H9 (cell line): ENCODE measurements around the gene ZBTB44. TPM values are rescaled to one million over a fixed set of nuclear protein-coding genes. Genes with fewer than 3 reads are reported as not detected.
"Not testable (repeated sequence)": the region's sequence is repeated elsewhere in the genome, so short reads cannot be mapped to it uniquely, and the experiment has no call there.

ENCODE experiments used
- DNase-seq: peaks from one replicate; pipeline ENCODE4 v3.0.0-alpha.2; 2017
- H2AFZ ChIP-seq: one replicate; pipeline ENCODE4 v1.6.1; 2013; ENCODE audit warnings: mild to moderate bottlenecking, low read length, control low read depth, moderate library complexity
- H2AK5ac ChIP-seq: 2 replicates; pipeline ENCODE4 v1.6.1; 2013; ENCODE audit warnings: low read length, control low read depth, mixed read lengths; ENCODE audit not compliant: insufficient read length
- H2BK120ac ChIP-seq: one replicate; pipeline ENCODE4 v1.6.1; 2013; ENCODE audit warnings: low read depth, mild to moderate bottlenecking, low read length, control low read depth, inconsistent platforms; ENCODE audit not compliant: poor library complexity, severe bottlenecking
- H2BK12ac ChIP-seq: 2 replicates; pipeline ENCODE4 v1.6.1; 2013; ENCODE audit warnings: low read length, control low read depth, mixed read lengths, low read depth; ENCODE audit not compliant: insufficient read length
- H2BK15ac ChIP-seq: 2 replicates; pipeline ENCODE4 v1.6.1; 2013; ENCODE audit warnings: low read depth, low read length, control low read depth
- H2BK20ac ChIP-seq: one replicate; pipeline ENCODE4 v1.6.1; 2013; ENCODE audit warnings: low read depth, mild to moderate bottlenecking, low read length, control low read depth, inconsistent platforms; ENCODE audit not compliant: poor library complexity, severe bottlenecking
- H2BK5ac ChIP-seq: 2 replicates; pipeline ENCODE4 v1.6.1; 2013; ENCODE audit warnings: low read length, control low read depth, mixed read lengths; ENCODE audit not compliant: insufficient read length
- H3K14ac ChIP-seq: 2 replicates; pipeline ENCODE4 v1.6.1; 2013; ENCODE audit warnings: low read length, control low read depth; ENCODE audit not compliant: insufficient read depth
- H3K18ac ChIP-seq: 2 replicates; pipeline ENCODE4 v1.6.1; 2013; ENCODE audit warnings: low read depth, mild to moderate bottlenecking, mixed read lengths, low read length, control low read depth; ENCODE audit not compliant: insufficient read length
- H3K23ac ChIP-seq: 2 replicates; pipeline ENCODE4 v1.6.1; 2013; ENCODE audit warnings: low read length, control low read depth, mixed read lengths, low read depth; ENCODE audit not compliant: insufficient read length
- H3K23me2 ChIP-seq: 2 replicates; pipeline ENCODE4 v1.6.1; 2013; ENCODE audit warnings: low read depth, mild to moderate bottlenecking, mixed read lengths, low read length, control low read depth; ENCODE audit not compliant: insufficient read length, poor library complexity, severe bottlenecking
- H3K27ac ChIP-seq: 2 replicates; pipeline ENCODE4 v1.5.1; 2013; ENCODE audit warnings: low read length, control low read depth, mixed read lengths, low read depth; ENCODE audit not compliant: insufficient read length
- H3K27me3 ChIP-seq: 2 replicates; pipeline ENCODE4 v1.6.1; 2013; ENCODE audit warnings: low read length, control low read depth, inconsistent platforms; ENCODE audit not compliant: insufficient read depth
- H3K4ac ChIP-seq: 2 replicates; pipeline ENCODE4 v1.6.1; 2013; ENCODE audit warnings: low read depth, mild to moderate bottlenecking, control low read depth, inconsistent platforms, low read length, moderate library complexity
- H3K4me1 ChIP-seq: 2 replicates; pipeline ENCODE4 v1.6.1; 2013; ENCODE audit warnings: low read length, control low read depth, inconsistent platforms; ENCODE audit not compliant: insufficient read depth
- H3K4me2 ChIP-seq: 2 replicates; pipeline ENCODE4 v1.6.1; 2013; ENCODE audit warnings: low read length, control low read depth, mixed read lengths; ENCODE audit not compliant: insufficient read length, insufficient read depth
- H3K56ac ChIP-seq: 2 replicates; pipeline ENCODE4 v1.6.1; 2013; ENCODE audit warnings: low read depth, mild to moderate bottlenecking, mixed read lengths, low read length, control low read depth; ENCODE audit not compliant: insufficient read length
- H3K79me1 ChIP-seq: 2 replicates; pipeline ENCODE4 v1.6.1; 2013; ENCODE audit warnings: low read depth, mild to moderate bottlenecking, moderate library complexity, low read length, control low read depth, inconsistent platforms; ENCODE audit not compliant: insufficient read depth, poor library complexity, severe bottlenecking
- H3K79me2 ChIP-seq: 2 replicates; pipeline ENCODE4 v1.6.1; 2013; ENCODE audit warnings: low read length, control low read depth, inconsistent platforms; ENCODE audit not compliant: insufficient read depth
- H3K9ac ChIP-seq: 2 replicates; pipeline ENCODE4 v1.6.1; 2013; ENCODE audit warnings: low read length, control low read depth, mixed read lengths; ENCODE audit not compliant: insufficient read length; ENCODE audit errors: extremely low read depth
- H3K9me3 ChIP-seq: one replicate; pipeline ENCODE4 v1.6.1; 2013; ENCODE audit warnings: low read depth, low read length, inconsistent platforms; ENCODE audit not compliant: control insufficient read depth
- H3T11ph ChIP-seq: one replicate; pipeline ENCODE4 v1.6.1; 2013; ENCODE audit warnings: mild to moderate bottlenecking, low read length, control low read depth, inconsistent platforms
- H4K20me1 ChIP-seq: one replicate; pipeline ENCODE4 v1.6.1; 2013; ENCODE audit not compliant: control insufficient read depth, insufficient read length, insufficient read depth
- H4K5ac ChIP-seq: 2 replicates; pipeline ENCODE4 v1.6.1; 2013; ENCODE audit warnings: low read depth, mild to moderate bottlenecking, mixed read lengths, low read length, control low read depth; ENCODE audit not compliant: insufficient read length
- H4K8ac ChIP-seq: replicated peaks from 2 replicates; pipeline ENCODE4 v1.6.1; 2013; ENCODE audit warnings: low read length, control low read depth, mixed read lengths, low read depth; ENCODE audit not compliant: insufficient read length
- H4K91ac ChIP-seq: 2 replicates; pipeline ENCODE4 v1.6.1; 2013; ENCODE audit warnings: low read depth, mild to moderate bottlenecking, moderate library complexity, mixed read lengths, low read length, control low read depth; ENCODE audit not compliant: insufficient read length
- H3K27ac Mint-ChIP-seq, 3 experiments: 2 replicates in 2 of 3; 3 replicates in 1 of 3; pipeline ENCODE4 v1.8.0; 2020 to 2021; ENCODE audit warnings: mixed read lengths in 3 of 3, mild to moderate bottlenecking in 1 of 3, moderate library complexity in 1 of 3
- H3K27me3 Mint-ChIP-seq: 2 replicates; pipeline ENCODE4 v1.8.0; 2021; ENCODE audit warnings: low read depth, mild to moderate bottlenecking, moderate library complexity, mixed read lengths
- H3K36me3 Mint-ChIP-seq, 3 experiments: 2 replicates in 2 of 3; 3 replicates in 1 of 3; pipeline ENCODE4 v1.8.0; 2020 to 2021; ENCODE audit warnings: low read depth in 3 of 3, mixed read lengths in 3 of 3; ENCODE audit not compliant: insufficient read depth in 1 of 3
- H3K4me1 Mint-ChIP-seq, 2 experiments: 2 replicates each; pipeline ENCODE4 v1.8.0; 2020; ENCODE audit warnings: mixed read lengths in 2 of 2
- H3K4me3 Mint-ChIP-seq, 2 experiments: 2 replicates in 1 of 2; 3 replicates in 1 of 2; pipeline ENCODE4 v1.8.0; 2020 to 2021; ENCODE audit warnings: mild to moderate bottlenecking in 2 of 2, mixed read lengths in 2 of 2, moderate library complexity in 1 of 2
- H3K9me3 Mint-ChIP-seq, 2 experiments: 2 replicates in 1 of 2; 3 replicates in 1 of 2; pipeline ENCODE4 v1.8.0; 2020; ENCODE audit warnings: mild to moderate bottlenecking in 2 of 2, mixed read lengths in 2 of 2, moderate library complexity in 1 of 2
- total RNA-seq: library from RNA; stranded (reverse); gene quantifications from 2 replicates; pipeline ENCODE4 v1.2.1, GENCODE V29; 2021

ZBTB44 gene
- total RNA-seq, 1 experiment from 2014 or later = 67.7 TPM

DNA sequence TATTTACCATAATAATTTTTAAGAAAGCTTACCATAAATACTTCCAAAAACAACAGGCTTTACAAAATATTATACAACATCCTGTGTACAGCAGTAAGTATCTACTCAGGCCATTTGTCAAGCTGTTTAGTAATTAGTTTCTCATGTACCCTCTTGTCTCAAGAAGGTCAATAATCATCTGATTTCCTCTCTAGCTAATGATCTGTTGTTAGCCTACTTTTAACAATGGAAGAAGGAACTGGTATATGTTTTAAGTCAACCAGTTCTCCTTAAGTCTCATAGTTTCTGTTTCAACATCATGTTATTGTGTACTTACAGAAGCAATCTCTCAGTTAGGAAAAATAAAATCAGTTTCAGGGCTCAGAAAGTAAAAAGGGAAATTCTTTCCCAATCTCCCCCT, 81.2 kb downstream of the ZBTB44 start:
- not testable (repeated sequence) for H3K4me3 Mint-ChIP-seq, H2BK5ac ChIP-seq, H3K27me3 ChIP-seq, H3K18ac ChIP-seq, H4K20me1 ChIP-seq, H3K79me1 ChIP-seq, H4K5ac ChIP-seq, H2BK12ac ChIP-seq, H3K56ac ChIP-seq, H3K9ac ChIP-seq, H3K27ac ChIP-seq, H3K4ac ChIP-seq, H4K8ac ChIP-seq, H2BK15ac ChIP-seq, H2AK5ac ChIP-seq, H3K23me2 ChIP-seq, H3K27ac Mint-ChIP-seq, H3T11ph ChIP-seq, H3K9me3 ChIP-seq, H2BK20ac ChIP-seq, DNase-seq, H3K23ac ChIP-seq, H3K27me3 Mint-ChIP-seq, H3K14ac ChIP-seq, H3K4me1 ChIP-seq, H2BK120ac ChIP-seq, H2AFZ ChIP-seq, H3K4me2 ChIP-seq, H3K9me3 Mint-ChIP-seq, H4K91ac ChIP-seq, H3K79me2 ChIP-seq, H3K4me1 Mint-ChIP-seq
- H3K36me3 Mint-ChIP-seq = peaks cover 8 to 39% (median 27%) of the 10 kb centered on the region in 3 experiments; a peak in 6 of 7 replicates
